Muscle layer of duodenum (tissue), 2 donors: ENCODE measurements around the gene EMC6.

Source experiments
- H3K27ac ChIP-seq: one replicate; pipeline ENCODE4 v1.7.0; 2013; ENCODE audit warnings: mild to moderate bottlenecking, low read length
- H3K27me3 ChIP-seq: one replicate; pipeline ENCODE4 v1.7.0; 2013; ENCODE audit warnings: low read depth, mild to moderate bottlenecking, control low read depth, low read length
- H3K36me3 ChIP-seq, 2 donors: one replicate each; pipeline ENCODE4 v1.7.0; 2013; ENCODE audit warnings: low read length in 2 of 2, control low read depth in 1 of 2, mild to moderate bottlenecking in 1 of 2; ENCODE audit not compliant: insufficient read depth in 2 of 2, control insufficient read depth in 1 of 2
- H3K4me1 ChIP-seq, 2 donors: one replicate each; pipeline ENCODE4 v1.7.0; 2013; ENCODE audit warnings: low read length in 2 of 2, mild to moderate bottlenecking in 2 of 2, control low read depth in 1 of 2, moderate library complexity in 1 of 2; ENCODE audit not compliant: insufficient read depth in 2 of 2, control insufficient read depth in 1 of 2
- H3K4me3 ChIP-seq, 2 donors: one replicate each; pipeline ENCODE4 v1.7.0; 2013; ENCODE audit warnings: low read length in 2 of 2, low read depth in 1 of 2, mild to moderate bottlenecking in 1 of 2
- H3K9me3 ChIP-seq, 2 donors: one replicate each; pipeline ENCODE4 v1.7.0; 2013; ENCODE audit warnings: low read length in 2 of 2, control low read depth in 1 of 2, mild to moderate bottlenecking in 1 of 2; ENCODE audit not compliant: control insufficient read depth in 1 of 2
- donor health status: healthy.

Gene EMC6

DNA sequence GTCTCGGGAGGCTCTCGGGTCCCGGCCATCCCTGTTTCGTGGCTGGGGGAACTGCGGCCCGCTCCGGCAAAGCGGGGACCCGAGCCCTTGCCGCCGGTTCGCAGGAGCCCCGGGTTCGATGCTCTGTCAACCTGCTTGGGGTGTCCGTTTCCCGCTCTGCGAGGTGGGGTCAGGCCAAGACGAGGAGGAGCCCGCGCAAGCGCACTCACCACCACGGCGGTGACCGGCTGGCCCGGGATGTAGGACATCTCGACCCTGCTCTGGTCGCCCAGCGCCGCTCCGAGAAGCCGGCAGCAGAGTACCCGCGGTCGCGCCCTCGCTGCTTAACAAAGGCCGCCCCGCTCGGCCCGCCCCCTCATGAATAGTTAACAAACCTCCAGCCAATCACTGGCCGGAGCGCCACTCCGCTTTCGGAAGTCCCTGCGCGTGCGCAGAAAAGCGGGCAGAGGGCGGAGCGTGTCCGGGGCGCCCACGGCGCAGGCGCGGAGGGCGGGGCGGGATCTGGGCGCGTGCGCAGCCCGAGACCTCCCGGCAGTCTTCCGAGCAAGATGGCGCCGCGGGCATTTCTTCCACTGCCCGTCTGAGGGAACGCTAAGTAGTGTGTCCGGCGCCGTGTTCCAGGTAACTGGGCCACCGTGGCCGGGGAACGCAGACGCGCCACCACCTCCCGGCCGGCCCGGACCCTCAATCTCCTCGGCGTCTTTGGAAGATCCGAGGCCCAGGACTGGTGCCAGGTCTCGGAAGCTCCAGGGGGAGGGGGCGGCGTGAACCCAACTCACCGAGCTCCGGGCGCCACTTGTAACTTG lies at the start of gene EMC6, which contains the start of gene TAX1BP3:
Gene EMC6, plus strand, starts transcription at position 534 of the 806 bp plus-strand sequence. CDS start 335 bp downstream, outside the sequence.
Gene TAX1BP3, minus strand, starts transcription at position 300 of the 806 bp plus-strand sequence. Its CDS starts 52 bp downstream, at position 248.
- peaks cover 5 to 30% of the 10 kb centered on the region in 2 donors for H3K4me1 ChIP-seq
- peaks cover 11 to 18% of the 10 kb centered on the region in 2 donors for H3K36me3 ChIP-seq
- no peaks in the 10 kb centered on the region for H3K9me3 ChIP-seq
- peak within 1 kb of the TSS; percentile 76 to 94 for H3K4me3 ChIP-seq
- peak within 1 kb of the TSS; percentile 86 for H3K27ac ChIP-seq
- no peaks in the 10 kb centered on the region for H3K27me3 ChIP-seq

DNA sequence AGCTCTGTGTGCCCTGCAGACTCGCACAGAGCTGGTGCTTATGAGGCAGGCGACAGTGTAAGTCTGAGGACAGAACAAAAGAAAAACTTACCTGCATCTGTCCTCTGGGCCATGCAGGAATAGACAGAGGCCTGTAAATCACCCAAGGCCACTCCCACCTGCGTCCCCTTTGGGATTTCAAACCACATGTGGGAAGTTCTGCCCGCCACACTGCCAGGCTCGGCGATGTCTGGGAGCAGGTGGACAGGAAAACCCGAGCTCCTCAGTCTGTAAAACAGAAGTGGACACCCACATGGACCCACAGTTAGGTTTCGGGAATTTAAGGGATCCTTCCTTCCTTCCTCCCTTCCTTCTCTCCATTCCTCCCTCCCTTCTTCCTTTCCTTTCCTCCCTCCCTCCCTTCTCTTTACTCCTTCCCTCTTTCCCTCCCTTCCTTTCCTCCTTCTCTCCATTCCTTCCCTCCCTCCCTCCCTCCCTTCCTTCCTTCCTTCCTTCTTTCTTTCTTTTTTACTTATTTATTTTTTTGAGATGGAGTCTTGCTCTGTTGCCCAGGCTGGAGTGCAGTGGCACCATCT lies 47.4 kb upstream of the EMC6 start:
- Histone ChIP-seq H3K27ac (no peak overlapping the region), H3K4me3 (no peak overlapping the region), H3K4me1 (no peaks in the 10 kb centered on the region), H3K36me3 (peaks cover 33 to 71% of the 10 kb centered on the region in 2 donors), H3K9me3 (peaks cover 4 to 5% of the 10 kb centered on the region in 2 donors), H3K27me3 (no peaks in the 10 kb centered on the region)

DNA sequence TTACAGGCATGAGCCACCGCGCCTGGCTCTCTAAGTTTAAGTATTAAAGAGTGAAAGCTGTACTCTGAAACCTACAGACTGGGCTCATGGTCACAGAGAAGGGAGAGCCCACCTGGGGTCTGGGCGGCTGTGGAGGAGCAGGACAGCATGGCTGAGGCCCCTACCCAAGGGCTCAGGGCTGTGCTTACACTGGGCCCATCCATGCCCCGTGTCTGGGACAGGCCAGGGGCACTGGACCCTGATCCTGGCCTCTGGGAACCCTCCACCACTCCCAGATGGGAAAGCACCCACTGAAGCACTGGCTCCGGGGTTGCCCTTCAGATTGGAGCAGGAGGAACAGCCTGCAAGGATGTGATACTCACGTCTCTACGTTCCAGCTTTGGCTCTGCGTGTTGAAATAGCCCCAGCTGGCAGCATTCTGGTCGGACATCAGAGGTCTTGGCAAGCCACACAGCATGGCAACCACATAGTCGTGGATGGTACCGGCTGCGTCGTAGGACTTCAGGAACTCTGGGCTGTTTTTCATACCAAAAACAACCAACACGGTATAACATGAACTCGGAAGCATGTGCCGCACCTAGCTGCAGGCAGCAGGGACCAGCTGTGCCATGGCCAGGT lies 45.5 kb upstream of the EMC6 start:
- H3K9me3 ChIP-seq = no peaks in the 10 kb centered on the region
- H3K4me3 ChIP-seq = no peak overlapping the region
- H3K4me1 ChIP-seq = no peaks in the 10 kb centered on the region
- peaks cover 37 to 66% of the 10 kb centered on the region in 2 donors for H3K36me3 ChIP-seq
- no peaks in the 10 kb centered on the region for H3K27me3 ChIP-seq
- no peak overlapping the region for H3K27ac ChIP-seq

DNA sequence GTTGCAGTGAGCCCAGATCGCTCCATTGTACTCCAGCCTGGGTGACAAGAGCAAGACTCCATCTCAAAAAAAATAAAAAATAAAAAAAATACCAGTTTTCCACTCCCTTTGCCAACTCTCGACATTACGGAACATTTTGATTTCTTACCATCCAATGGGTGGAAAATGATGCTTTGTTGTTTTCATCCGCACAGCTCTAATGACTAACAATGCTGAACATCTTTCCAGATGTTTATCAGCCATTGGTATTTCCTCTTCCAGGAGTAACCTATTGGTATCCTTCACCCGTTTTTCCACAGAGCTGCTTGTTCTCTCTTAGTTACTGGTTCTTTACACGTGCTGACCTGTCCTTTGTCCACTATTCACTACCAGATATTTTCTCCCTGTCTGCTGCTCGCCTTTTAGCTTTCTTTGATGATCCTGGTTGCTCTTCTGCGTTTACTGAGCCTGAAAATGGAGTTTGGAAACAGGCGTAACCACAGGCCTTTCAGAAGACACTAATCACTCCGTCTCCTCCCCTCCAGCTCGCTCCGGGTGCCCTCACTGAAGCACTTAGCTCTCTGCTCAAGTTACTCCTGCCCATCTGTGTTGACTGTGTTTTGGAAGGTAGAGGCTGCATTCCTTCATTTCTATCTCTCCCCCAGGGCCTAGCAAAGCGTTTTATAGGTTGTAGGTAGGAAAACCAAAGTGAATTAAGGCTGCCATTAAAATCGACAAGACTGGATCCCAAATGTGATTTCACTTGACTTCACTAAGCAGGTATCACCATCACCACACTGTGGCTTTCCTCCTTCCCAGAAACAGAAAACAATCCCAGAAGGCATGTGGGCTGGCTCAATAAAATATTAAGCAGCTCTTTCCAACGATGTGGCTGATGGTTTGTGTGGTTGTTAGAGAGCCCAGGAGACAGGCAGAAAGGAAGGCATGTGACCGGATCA lies 41.5 kb upstream of the EMC6 start:
- Histone ChIP-seq H3K4me3 (no peak overlapping the region), H3K9me3 (no peaks in the 10 kb centered on the region), H3K36me3 (peaks cover 35 to 59% of the 10 kb centered on the region in 2 donors), H3K27me3 (no peaks in the 10 kb centered on the region), H3K27ac (no peak overlapping the region), H3K4me1 (peaks cover 0 to 3% of the 10 kb centered on the region in 2 donors)

DNA sequence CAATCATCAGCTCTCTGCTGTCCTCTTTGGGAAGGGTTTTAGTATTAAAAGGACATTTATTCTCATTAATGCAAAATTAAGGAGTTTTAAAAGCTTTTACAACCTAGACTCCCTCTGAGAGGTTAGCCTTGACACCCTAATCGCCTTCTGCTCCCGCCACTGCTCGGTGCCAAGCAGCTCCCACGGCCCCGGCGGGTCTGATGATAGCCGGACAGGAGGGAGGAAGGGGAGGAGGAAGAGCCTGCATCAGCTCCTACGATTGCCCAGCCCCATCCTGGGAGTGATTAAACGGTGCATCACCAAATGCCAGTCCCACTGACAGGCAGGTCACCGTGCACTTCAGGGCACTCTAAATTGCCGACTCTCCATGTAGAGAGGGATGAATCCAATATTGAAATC lies 40.8 kb upstream of the EMC6 start:
- H3K27ac ChIP-seq = no peak overlapping the region
- H3K4me3 ChIP-seq = no peak overlapping the region
- H3K4me1 ChIP-seq = peaks cover 0 to 3% of the 10 kb centered on the region in 2 donors
- no peaks in the 10 kb centered on the region for H3K27me3 ChIP-seq
- peaks cover 35 to 53% of the 10 kb centered on the region in 2 donors for H3K36me3 ChIP-seq
- no peaks in the 10 kb centered on the region for H3K9me3 ChIP-seq

DNA sequence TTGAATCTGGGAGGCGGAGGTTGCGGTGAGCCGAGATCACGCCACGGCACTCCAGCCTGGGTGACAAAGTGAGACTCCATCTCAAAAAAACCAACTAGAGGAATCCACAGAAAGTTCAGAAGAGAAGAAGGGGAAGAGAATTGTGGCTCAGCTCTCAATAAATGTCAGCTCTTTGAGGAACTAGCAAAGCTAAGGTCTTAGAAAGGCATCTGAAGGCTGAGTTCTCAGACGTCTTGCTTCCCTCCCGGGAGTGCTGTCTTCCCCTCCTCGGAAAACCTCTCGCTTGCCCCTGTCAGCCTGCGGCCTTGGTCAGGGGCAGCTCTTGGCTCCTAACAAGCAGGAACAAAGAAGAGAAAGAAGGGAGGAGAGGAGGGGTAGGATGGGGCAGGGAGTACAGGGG lies 37.8 kb upstream of the EMC6 start:
- Histone ChIP-seq H3K36me3 (peaks cover 21 to 30% of the 10 kb centered on the region in 2 donors), H3K9me3 (no peaks in the 10 kb centered on the region)

DNA sequence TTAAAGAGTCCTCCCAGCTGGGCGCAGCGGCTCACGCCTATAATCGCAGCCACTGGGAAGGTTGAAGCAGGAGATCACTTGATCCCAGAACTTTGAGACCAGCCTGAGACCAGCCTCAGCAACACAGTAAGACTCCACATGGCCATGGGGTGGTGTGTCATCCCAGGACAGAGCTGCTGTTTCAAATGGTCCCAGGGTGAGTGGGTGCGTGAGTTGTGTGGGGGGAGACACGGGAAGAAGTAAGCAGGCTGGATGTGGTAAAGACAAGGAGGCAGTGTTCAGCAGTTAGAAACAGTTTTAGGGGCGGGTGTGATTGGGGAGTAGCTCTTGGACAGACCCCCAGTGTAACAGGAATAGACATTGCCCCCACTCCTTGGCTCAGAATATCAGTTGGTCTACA lies 36.3 kb upstream of the EMC6 start:
- H3K4me3 ChIP-seq = no peak overlapping the region

More for the DNA sequence above, 37.8 kb upstream of the EMC6 start:
- no peak overlapping the region for H3K27ac ChIP-seq
- H3K4me3 ChIP-seq = no peak overlapping the region
- peaks cover 0 to 16% of the 10 kb centered on the region in 2 donors for H3K4me1 ChIP-seq
- no peaks in the 10 kb centered on the region for H3K27me3 ChIP-seq

DNA sequence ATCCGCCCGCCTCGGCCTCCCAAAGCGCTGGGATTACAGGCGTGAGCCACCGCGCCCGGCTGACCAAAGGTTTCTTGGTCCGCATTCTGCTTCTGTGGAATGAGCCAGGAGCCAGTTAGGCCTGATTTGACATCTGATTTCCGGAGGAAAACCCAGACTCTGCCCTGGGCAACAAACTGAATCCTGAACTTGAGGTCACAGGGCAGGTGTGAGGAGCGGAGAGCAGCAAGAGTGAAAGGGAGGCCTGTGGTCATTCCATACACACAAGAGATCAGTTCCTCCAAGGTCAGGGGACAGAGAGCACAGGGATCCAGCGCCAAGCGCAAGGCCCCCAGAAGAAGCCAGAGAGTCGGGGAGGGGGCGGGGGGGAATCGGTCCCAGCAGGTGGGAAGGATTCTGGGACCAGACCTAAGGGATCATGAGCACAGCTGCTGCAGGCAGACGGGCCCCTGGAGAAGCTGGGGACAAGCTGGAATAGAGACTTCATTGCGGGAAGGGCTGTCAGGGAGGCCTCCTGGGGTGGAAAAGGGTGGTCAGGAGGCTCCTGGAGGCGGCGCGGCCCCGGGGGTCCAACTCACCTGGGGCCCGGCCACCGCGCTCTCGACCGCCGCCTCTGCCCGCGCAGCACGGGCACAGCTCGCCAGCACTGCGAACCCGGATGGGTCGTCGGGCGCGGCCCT lies 33.0 kb upstream of the EMC6 start:
- H3K27me3 ChIP-seq = no peaks in the 10 kb centered on the region
- H3K36me3 ChIP-seq = peaks cover 4 to 7% of the 10 kb centered on the region in 2 donors
- no peaks in the 10 kb centered on the region for H3K9me3 ChIP-seq
- peak overlapping the region; percentile 80 to 98 for H3K4me3 ChIP-seq
- no peak overlapping the region for H3K27ac ChIP-seq
- peaks cover 0 to 25% of the 10 kb centered on the region in 2 donors for H3K4me1 ChIP-seq

More for the DNA sequence above, 36.3 kb upstream of the EMC6 start:
- Histone ChIP-seq H3K27ac (no peak overlapping the region), H3K9me3 (no peaks in the 10 kb centered on the region), H3K4me1 (peaks cover 0 to 20% of the 10 kb centered on the region in 2 donors), H3K27me3 (no peaks in the 10 kb centered on the region), H3K36me3 (peaks cover 16 to 25% of the 10 kb centered on the region in 2 donors)

DNA sequence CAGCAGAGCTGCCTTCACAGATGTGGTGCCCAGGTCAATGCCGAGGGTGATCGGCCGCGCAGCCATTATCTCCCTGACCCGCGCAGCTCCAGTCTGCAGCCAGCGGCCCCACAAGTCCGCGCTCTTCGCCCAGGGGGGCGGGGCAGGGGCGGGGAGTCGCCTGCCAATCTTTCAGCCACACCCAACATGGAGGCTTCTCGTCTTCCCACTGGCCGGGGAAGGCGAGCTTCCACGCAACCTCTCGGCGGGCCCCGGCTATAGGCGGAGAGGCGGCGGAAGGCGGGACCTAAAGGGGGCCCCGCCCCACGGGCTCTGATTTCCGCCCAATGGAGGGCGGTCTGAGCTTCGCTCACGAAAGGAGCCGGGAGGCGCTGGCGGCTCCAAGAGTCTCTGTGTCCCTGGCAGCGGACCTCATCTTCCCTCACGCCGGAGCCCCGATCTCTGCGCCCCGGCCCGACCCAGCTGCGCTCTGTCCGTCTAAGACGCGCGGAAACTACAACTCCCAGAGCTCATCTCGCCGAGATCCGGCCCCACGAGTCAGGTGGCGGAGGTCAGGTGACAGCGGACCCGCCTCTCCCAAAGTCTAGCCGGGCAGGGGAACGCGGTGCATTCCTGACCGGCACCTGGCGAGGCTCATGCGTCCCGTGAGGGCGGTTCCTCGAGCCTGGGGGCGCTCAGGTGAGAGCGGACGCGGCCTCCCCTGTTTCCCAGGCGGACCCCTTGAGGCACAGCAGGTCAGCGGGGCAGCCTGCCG lies 32.3 kb upstream of the EMC6 start, which contains the start of the genes CTNS and SHPK:
Gene CTNS, plus strand, starts transcription at position 607 of the 754 bp plus-strand sequence. CDS start 3,447 bp downstream, outside the sequence.
Gene SHPK, minus strand, starts transcription at position 97 of the 754 bp plus-strand sequence. Its CDS starts 31 bp downstream, at position 66.
- H3K27me3 ChIP-seq = no peaks in the 10 kb centered on the region
- H3K4me3 ChIP-seq = peak within 1 kb of the TSS; percentile 80 to 98
- H3K27ac ChIP-seq = peak within 1 kb of the TSS; percentile 84
- H3K4me1 ChIP-seq = peaks cover 0 to 22% of the 10 kb centered on the region in 2 donors
- H3K36me3 ChIP-seq = peaks cover 4% of the 10 kb centered on the region in 2 donors
- no peaks in the 10 kb centered on the region for H3K9me3 ChIP-seq
